ENCODE results near the gene SRA1. TPM values are rescaled to one million over a fixed set of nuclear protein-coding genes. Genes with fewer than 3 reads are reported as not detected.
A peak's percentile ranks its signal among the peaks of the same experiment; 100 is the strongest.

The SRA1 gene
- total and polyA plus RNA-seq, 9 of the 15 experiments (the other 6 are each of a cell fraction or from before 2014, with no cell fraction given), result 24.1 to 47.4 (median 41.3) TPM

- Histone ChIP-seq H3K9me1 (ENCODE audit: control insufficient read depth, insufficient read depth, low read length) (peaks cover 5% of the 10 kb centered on the region), H3K9me3 (replicated peaks; ENCODE audit: control insufficient read depth, insufficient read depth, low read depth, low read length) (no peaks in the 10 kb centered on the region), H3K4me1 (replicated peaks in 1 of 2; ENCODE audit: control insufficient read depth in 2 of 2, insufficient read depth in 2 of 2, low read length in 2 of 2) (peaks cover 42 to 53% of the 10 kb centered on the region in 2 experiments), H4K20me1 (replicated peaks; ENCODE audit: control insufficient read depth, insufficient read depth, low read length) (peaks cover 19% of the 10 kb centered on the region; the same call in 1 of the 2 replicates), H3K4me2 (ENCODE audit: insufficient read depth, low read length) (no peak overlapping the region), H2AFZ (ENCODE audit: low read depth, low read length) (no peak overlapping the region), H3K4me3 (no peak overlapping the region), H3K9ac (ENCODE audit: insufficient read depth in 1 of 2, low read depth in 2 of 2, low read length in 2 of 2) (peak overlapping the region in 1 of 2 experiments; percentile 18; a peak in 1 of 4 replicates), H3K27me3 (ENCODE audit: control insufficient read depth in 2 of 2, insufficient read depth in 2 of 2, low read length in 2 of 2) (no peaks in the 10 kb centered on the region; a peak in 1 of 5 replicates), H3K36me3 (ENCODE audit: control insufficient read depth, insufficient read depth, low read length) (peaks cover 66% of the 10 kb centered on the region), H3K79me2 (ENCODE audit: control insufficient read depth, insufficient read depth, low read length) (peaks cover 31% of the 10 kb centered on the region), H3K27ac (ENCODE audit: extremely low read depth, low read depth, low read length) (peak overlapping the region; percentile 61; the same call in 1 of the 3 replicates)
- ChIA-PET POLR2A (interaction anchor here (0.6 to 5.3 kb wide), 11 partner anchors 10 to 1113 kb away, joined by 3 to 46 read pairs (median 3); partner anchors contain the start of genes APBB3, IK, NDUFA2 and SLC35A4), CTCF (ENCODE audit: low intra/inter-chr PET ratio) (no interaction called here)
- no peak for FAIRE-seq
- DNase-seq (ENCODE audit: extremely low read depth in 1 of 4, low spot score in 3 of 4), result no peak
- BruUV-seq (replicated peaks), result TSS peak; percentile 6
- 81% methylated on average over 10 of the region's 11 CpGs for WGBS (ENCODE audit: insufficient coverage, low coverage, missing lambda C conversion rate)
- TF ChIP-seq CTBP1 (IDR thresholded peaks at IDR 0.05; ENCODE audit: borderline replicate concordance), result no peak
- TF ChIP-seq, protein P1, sequence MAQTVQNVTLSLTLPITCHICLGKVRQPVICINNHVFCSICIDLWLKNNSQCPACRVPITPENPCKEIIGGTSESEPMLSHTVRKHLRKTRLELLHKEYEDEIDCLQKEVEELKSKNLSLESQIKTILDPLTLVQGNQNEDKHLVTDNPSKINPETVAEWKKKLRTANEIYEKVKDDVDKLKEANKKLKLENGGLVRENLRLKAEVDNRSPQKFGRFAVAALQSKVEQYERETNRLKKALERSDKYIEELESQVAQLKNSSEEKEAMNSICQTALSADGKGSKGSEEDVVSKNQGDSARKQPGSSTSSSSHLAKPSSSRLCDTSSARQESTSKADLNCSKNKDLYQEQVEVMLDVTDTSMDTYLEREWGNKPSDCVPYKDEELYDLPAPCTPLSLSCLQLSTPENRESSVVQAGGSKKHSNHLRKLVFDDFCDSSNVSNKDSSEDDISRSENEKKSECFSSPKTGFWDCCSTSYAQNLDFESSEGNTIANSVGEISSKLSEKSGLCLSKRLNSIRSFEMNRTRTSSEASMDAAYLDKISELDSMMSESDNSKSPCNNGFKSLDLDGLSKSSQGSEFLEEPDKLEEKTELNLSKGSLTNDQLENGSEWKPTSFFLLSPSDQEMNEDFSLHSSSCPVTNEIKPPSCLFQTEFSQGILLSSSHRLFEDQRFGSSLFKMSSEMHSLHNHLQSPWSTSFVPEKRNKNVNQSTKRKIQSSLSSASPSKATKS (CRISPR knock-in tag; IDR thresholded peaks at IDR 0.05), result no peak
- no peak for TF ChIP-seq ZNF175 (CRISPR knock-in tag; IDR thresholded peaks at IDR 0.05; ENCODE audit: low read depth)
- no peak for TF ChIP-seq SMAD1 (IDR thresholded peaks at IDR 0.05; ENCODE audit: low read depth, low read length, partially characterized antibody)
- TF ChIP-seq, protein P2, sequence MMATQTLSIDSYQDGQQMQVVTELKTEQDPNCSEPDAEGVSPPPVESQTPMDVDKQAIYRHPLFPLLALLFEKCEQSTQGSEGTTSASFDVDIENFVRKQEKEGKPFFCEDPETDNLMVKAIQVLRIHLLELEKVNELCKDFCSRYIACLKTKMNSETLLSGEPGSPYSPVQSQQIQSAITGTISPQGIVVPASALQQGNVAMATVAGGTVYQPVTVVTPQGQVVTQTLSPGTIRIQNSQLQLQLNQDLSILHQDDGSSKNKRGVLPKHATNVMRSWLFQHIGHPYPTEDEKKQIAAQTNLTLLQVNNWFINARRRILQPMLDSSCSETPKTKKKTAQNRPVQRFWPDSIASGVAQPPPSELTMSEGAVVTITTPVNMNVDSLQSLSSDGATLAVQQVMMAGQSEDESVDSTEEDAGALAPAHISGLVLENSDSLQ (IDR thresholded peaks at IDR 0.05), result 0 out of 2 replicates have a peak, but pooled peaks have one; percentile 8
- no peak for TF ChIP-seq MEF2D (tag; conservative IDR thresholded peaks at IDR 0.05; ENCODE audit: low read depth)
- 0 out of 2 replicates have a peak, but pooled peaks have one; percentile 5 for TF ChIP-seq PML (IDR thresholded peaks at IDR 0.05; ENCODE audit: low read length)
- TF ChIP-seq POLR3A (IDR thresholded peaks at IDR 0.05; ENCODE audit: borderline replicate concordance, extremely low read depth, insufficient read depth, insufficient read length), result no peak
- TF ChIP-seq RBFOX2 (IDR thresholded peaks at IDR 0.05; ENCODE audit: low read depth, low read length), result 0 out of 2 replicates have a peak, but pooled peaks have one; percentile 30
- TF ChIP-seq OTX1 (CRISPR knock-in tag; IDR thresholded peaks at IDR 0.05), result no peak
- TF ChIP-seq KDM5B (IDR thresholded peaks at IDR 0.05; ENCODE audit: insufficient replicate concordance, low read depth, low read length), result no peak
- in situ Hi-C loops (cut with MboI) (no loop called here), intact Hi-C loops (cut with micrococcal nuclease) (loop anchor here (10.0 kb wide), 2 partner anchors 306 to 376 kb away; partner anchors contain the start of gene CYSTM1)
- ATAC-seq, result no peak
These were observed 6.9 kb downstream of the SRA1 start for GRCh38 chr5:140550147-140551079.
